ENCODE results near the gene SYNE1. TPM values are rescaled to one million over a fixed set of nuclear protein-coding genes. Genes with fewer than 3 reads are reported as not detected.
A peak's percentile ranks its signal among the peaks of the same experiment; 100 is the strongest.

SYNE1 gene
- total RNA-seq, 6 experiments from 2014 or later, result 60.0 to 69.0 (median 66.9) TPM

DNA sequence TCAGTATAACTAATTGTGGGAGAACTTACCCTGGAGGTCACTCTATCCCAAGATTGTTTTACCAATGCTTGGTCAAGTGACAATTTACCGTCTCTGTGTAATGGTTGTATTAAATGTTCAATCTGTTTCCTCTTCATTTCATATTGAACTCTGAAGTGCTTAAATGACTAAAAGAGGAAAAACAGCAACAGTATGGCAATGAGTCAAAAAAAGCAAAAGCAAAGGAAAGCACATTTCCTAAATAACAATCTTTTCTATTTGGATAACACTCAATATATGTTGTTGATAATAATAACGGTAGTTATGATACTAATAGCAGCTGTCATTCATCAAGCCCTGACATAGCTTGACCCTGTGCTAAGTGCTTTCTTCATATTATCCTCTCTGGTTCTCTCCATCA, 152.4 kb downstream of the SYNE1 start:
- TF ChIP-seq, protein P1, sequence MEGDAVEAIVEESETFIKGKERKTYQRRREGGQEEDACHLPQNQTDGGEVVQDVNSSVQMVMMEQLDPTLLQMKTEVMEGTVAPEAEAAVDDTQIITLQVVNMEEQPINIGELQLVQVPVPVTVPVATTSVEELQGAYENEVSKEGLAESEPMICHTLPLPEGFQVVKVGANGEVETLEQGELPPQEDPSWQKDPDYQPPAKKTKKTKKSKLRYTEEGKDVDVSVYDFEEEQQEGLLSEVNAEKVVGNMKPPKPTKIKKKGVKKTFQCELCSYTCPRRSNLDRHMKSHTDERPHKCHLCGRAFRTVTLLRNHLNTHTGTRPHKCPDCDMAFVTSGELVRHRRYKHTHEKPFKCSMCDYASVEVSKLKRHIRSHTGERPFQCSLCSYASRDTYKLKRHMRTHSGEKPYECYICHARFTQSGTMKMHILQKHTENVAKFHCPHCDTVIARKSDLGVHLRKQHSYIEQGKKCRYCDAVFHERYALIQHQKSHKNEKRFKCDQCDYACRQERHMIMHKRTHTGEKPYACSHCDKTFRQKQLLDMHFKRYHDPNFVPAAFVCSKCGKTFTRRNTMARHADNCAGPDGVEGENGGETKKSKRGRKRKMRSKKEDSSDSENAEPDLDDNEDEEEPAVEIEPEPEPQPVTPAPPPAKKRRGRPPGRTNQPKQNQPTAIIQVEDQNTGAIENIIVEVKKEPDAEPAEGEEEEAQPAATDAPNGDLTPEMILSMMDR (IDR thresholded peaks at IDR 0.05), result no peak
- Mint-ChIP-seq H3K4me3 (no peak overlapping the region), H3K27ac (peak overlapping the region; percentile 6; the same call in 1 of the 2 replicates), H3K4me1 (ENCODE audit: low read depth) (peaks cover 29% of the 10 kb centered on the region), H3K36me3 (ENCODE audit: low read depth) (peaks cover 30% of the 10 kb centered on the region; the same call in 1 of the 2 replicates), H3K27me3 (ENCODE audit: insufficient read depth) (peaks cover 1% of the 10 kb centered on the region; the same call in 1 of the 2 replicates), H3K9me3 (peaks cover 5% of the 10 kb centered on the region; the same call in 1 of the 2 replicates)
- DNase-seq, result no peak

DNA sequence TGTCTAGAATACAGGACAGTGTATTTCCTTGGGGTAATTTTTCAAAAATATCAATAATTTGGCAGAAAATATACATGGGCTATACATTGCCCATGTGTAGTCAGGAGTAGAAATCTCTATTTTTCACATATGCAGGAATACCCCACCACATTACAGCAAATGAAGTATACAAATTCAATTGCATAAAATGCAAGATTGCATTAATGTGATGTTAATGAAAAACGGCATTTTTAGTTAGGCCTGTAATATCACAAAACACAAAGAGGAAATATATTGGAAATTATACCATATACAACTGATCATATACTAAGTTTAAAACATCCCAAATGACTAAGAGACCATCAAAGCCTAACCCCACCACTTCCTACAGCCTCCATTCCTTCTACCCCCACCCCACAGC, 154.9 kb downstream of the SYNE1 start:
- Mint-ChIP-seq H3K4me1 (ENCODE audit: low read depth) (peaks cover 23% of the 10 kb centered on the region), H3K36me3 (ENCODE audit: low read depth) (peaks cover 14% of the 10 kb centered on the region; the same call in 1 of the 2 replicates), H3K27me3 (ENCODE audit: insufficient read depth) (no peaks in the 10 kb centered on the region), H3K4me3 (no peak overlapping the region), H3K9me3 (no peaks in the 10 kb centered on the region), H3K27ac (no peak overlapping the region)
- TF ChIP-seq, protein P1 (IDR thresholded peaks at IDR 0.05), result no peak
- DNase-seq, result no peak

DNA sequence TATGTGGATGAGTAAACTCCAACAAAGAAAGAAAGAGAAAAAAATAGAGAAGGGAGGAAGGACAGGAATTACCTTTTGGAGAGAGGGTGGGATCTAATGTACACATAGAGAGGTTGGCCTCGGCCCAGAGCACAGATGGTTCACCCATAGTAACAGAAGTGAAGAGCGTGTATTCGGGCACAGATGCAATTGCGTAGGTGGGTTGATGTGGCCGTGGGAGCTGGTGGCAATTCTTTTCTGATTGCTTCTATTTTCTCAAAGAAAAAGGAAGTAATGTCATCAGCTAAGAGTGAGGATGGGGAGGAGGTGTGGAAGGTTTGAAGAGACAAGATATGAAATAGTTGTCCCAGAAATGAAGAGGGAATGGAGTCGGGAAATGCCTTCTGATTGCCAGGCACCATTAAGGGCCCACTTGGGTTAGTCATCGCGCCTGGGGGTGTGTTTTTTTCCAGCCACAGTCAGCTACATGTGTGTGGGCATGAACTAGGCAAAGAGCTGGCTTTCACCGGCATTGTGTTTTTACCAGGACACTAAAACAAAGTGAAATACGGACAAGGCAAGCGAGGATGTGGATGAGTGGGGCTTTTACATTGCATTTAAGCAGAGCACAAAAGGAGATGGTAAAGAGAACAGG, 158.7 kb downstream of the SYNE1 start:
- Mint-ChIP-seq H3K27me3 (ENCODE audit: insufficient read depth) (no peaks in the 10 kb centered on the region), H3K27ac (no peak overlapping the region), H3K4me1 (ENCODE audit: low read depth) (peaks cover 7% of the 10 kb centered on the region), H3K4me3 (no peak overlapping the region), H3K36me3 (ENCODE audit: low read depth) (peaks cover 19% of the 10 kb centered on the region), H3K9me3 (peaks cover 9% of the 10 kb centered on the region)
- TF ChIP-seq, protein P1 (IDR thresholded peaks at IDR 0.05), result no peak
- no peak for DNase-seq

DNA sequence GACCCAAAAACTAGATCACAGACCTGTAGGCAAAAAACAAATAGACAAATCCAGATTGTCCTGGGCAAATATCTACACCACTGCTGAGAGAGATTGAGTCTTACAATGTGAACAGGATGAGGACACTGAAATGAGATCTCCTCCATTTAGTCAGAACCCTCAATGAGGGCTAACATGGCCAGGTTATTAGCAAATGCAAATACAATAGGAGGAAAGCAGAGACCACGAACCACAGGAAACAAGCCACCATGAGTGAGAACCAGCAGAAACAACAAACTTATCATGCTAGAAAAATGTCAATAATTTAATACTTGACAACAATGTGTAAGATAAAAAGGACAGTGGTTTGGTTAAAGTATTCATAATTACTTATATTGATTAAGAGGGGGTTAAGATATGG, 162.8 kb downstream of the SYNE1 start:
- peaks cover 9% of the 10 kb centered on the region for H3K9me3 Mint-ChIP-seq
- peaks cover 37% of the 10 kb centered on the region for H3K4me1 Mint-ChIP-seq (ENCODE audit: low read depth)
- H3K4me3 Mint-ChIP-seq, result no peak overlapping the region
- H3K27ac Mint-ChIP-seq, result no peak overlapping the region
- DNase-seq, result no peak
- no peaks in the 10 kb centered on the region for H3K27me3 Mint-ChIP-seq (ENCODE audit: insufficient read depth)
- peaks cover 10% of the 10 kb centered on the region for H3K36me3 Mint-ChIP-seq (ENCODE audit: low read depth)
- TF ChIP-seq, protein P1 (IDR thresholded peaks at IDR 0.05), result no peak

DNA sequence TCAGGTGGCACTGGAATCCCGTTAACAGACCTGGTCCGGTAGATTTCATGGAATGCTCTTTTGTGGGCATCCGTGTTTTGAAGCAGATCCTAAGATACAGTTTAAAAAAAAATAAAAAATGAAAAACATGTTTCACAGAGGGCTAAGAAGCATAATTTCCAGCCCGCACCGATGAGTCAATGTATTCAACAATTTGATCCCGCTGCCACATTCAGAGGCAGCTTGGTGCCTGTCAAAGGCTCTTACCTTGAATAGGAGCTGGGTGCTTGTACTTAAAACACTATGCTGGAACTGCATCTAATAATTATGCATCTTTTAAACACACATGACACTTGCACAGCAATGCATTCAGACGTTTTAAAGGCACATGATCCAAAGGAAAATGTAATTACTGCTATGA, 164.8 kb downstream of the SYNE1 start:
- TF ChIP-seq, protein P1 (IDR thresholded peaks at IDR 0.05), result no peak
- Mint-ChIP-seq H3K27ac (peak overlapping the region; percentile 79), H3K9me3 (peaks cover 9% of the 10 kb centered on the region), H3K4me3 (peak overlapping the region; percentile 84), H3K4me1 (ENCODE audit: low read depth) (peaks cover 41% of the 10 kb centered on the region), H3K36me3 (ENCODE audit: low read depth) (peaks cover 10% of the 10 kb centered on the region), H3K27me3 (ENCODE audit: insufficient read depth) (no peaks in the 10 kb centered on the region)
- DNase-seq, result no peak
